Ecto neural progenitor cell (in vitro differentiated cells): ENCODE data around the gene RBMS3.

Experiments used
- DNase-seq: peaks from one replicate; pipeline ENCODE4 v3.0.0-alpha.2; 2018; ENCODE audit warnings: low spot score

Gene RBMS3

DNA sequence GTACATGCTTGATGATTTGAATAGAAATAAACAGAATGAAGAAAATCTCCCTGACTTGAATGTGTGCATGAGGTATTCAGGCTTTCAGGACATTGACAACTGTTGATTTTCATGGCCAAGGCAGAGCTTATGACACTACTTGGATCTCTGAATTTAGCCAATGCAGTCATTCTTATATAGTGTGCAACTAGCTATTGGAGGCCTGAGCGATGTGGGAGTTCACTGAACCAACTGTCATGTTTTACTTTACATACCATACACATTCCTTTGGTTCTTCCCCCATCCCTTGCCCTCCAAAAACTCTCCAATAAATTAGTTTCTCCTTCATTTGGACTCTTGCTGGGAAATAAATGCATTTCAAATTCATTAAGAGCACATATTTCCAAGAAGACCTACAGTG, 460.4 kb downstream of the RBMS3 start:
- DNase-seq = no peak

- DNase-seq = no peak
These were observed 464.5 kb downstream of the RBMS3 start for GRCh38 chr3:29745232-29745870.

- DNase-seq = no peak
These were observed 465.4 kb downstream of the RBMS3 start for GRCh38 chr3:29746163-29746760.

DNA sequence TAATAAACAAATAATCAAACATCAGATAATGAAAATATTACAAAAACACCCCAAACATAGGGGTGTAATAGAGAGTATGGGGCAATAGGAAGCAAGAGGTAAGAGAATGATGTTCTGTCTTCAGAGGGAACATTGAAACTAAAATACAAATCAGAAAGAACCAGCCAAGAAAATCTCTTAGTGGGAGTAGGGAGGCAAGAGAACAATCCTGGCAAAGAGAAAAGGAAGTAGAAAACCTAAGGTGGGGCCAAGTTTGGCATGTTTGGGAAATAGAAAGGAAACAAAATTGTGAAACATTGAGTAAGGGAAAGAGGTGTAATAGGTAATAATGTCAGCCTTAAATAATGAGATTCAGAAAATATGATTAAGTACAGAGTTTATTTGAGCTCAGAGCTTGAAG, 467.1 kb downstream of the RBMS3 start:
- DNase-seq = no peak

GRCh38 chr3:29751647-29752314, 470.9 kb downstream of the RBMS3 start:
- DNase-seq = no peak

DNA sequence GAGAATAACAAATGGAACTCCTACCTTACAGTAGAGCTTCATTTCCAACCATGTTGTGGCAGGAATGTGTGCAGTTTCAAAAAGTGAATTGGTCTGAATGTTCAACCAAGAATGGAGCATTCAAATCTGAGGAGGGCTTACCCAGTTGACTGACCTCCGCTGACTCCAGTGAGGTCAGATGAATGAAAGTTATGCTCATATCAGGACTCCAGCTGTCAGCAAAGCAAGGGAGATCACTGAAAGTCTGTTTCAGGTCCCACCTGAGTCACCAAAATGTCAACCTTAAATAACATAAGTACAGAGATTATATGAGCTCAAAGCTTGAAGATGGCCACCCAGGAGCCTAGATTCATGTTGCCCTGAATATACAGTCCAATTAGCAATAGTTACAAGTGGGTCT, 473.5 kb downstream of the RBMS3 start:
- no peak for DNase-seq

GRCh38 chr3:29755416-29755815, 474.5 kb downstream of the RBMS3 start:
- DNase-seq = no peak

- DNase-seq = no peak
These were observed 476.3 kb downstream of the RBMS3 start for GRCh38 chr3:29757054-29757777.

GRCh38 chr3:29758108-29758433, 477.2 kb downstream of the RBMS3 start:
- no peak for DNase-seq

DNA sequence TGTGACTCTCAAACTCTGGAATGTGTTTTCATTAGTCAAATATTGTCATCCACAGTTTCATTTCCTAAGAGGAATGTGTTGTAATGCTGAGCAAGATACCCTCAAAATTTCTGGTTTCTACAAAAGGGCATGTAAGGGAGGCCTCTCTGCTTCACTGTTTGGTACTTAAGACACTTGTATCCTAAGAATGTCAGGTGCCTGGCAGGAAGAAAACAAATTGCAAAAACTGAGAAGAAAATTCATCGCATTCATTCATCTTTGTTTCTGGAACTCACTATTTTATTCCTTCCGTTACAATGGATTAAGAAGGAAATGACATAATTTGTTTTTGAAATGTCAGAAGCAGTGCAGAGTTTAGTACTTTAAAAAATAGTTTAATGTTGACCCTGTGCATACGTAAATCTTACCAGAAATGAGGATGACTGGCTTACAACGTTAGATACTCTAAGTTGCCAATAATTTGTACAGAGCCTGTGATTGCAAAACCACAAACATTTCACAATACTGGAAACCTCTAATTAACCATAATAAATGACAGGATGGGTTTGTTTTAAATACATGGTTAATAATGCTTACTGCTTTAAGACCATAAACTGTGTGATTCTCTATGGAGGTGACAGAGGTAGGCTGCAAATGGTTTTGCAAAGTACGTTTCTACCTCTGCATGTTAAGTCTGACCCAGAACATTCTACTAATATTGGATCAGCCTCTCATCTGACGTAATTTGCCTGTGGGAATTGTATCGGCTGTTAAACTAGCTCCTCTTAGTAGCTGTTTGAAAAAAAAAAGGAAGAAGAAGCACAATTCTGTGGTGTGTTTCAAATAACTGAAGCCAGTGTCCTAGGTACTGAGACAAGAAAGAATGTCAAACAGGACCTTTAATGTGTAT, 477.8 kb downstream of the RBMS3 start:
- DNase-seq = no peak

DNA sequence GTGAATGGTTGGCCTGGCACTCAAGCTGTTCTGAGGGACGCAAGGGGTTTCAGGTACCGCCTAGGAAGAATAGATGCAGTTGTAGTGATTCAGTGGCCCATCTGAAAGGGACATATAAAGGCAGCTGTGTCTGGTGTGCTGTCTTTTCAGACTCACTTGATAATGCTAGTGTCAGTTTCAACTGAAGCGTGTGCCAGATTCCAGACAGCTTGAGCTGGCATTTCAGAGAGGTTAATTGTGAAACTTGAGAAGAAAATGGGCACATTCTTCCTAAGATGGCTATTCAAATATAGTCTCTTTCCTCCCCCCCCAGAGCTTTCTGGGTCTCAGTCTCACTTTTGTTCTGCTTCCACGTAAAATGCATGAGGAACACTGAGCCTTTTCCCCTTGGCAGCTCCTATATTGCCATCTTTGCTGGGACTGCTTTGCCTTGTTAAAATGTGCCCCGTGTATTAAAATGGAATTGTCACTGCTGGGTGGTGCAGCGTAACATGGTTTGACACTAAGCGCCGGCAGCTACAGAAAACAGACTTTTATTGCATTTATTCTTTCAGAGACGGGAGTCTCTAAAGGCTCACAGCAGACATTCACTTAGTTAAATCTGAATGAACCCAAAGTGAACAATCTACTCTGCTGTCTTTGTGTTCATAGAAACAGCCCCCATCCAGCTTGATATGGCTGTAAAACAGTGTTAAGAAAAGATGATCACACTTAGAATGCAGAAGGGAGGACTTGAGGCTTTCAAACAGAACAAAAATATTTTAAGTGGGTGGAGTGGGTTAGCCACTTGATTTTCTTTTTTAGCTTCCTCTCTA, 478.7 kb downstream of the RBMS3 start:
- DNase-seq = no peak

- no peak for DNase-seq
These were observed 479.4 kb downstream of the RBMS3 start for GRCh38 chr3:29760226-29760685.

- no peak for DNase-seq
These were observed 480.6 kb downstream of the RBMS3 start for GRCh38 chr3:29761517-29761916.

- DNase-seq = no peak
These were observed 482.2 kb downstream of the RBMS3 start for GRCh38 chr3:29763115-29763514.

DNA sequence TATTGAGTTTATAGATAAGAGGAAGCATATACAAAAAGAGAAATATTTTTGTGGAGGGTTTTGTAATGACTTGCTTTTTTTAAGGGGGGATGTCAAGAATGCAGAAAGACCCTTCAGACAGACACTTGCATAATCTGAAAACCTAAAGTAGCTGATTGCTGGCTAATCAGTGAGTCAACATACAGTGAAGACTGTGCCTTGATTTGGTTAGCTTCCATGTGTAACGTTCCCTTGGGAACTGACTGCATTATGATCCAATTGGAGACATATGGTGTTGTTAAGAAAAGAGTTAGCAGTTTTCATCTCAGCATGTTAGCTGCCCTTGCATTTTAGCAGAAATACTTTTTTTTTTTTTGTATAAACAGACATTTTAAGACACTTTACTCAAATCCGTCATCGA, 483.2 kb downstream of the RBMS3 start:
- no peak for DNase-seq

DNA sequence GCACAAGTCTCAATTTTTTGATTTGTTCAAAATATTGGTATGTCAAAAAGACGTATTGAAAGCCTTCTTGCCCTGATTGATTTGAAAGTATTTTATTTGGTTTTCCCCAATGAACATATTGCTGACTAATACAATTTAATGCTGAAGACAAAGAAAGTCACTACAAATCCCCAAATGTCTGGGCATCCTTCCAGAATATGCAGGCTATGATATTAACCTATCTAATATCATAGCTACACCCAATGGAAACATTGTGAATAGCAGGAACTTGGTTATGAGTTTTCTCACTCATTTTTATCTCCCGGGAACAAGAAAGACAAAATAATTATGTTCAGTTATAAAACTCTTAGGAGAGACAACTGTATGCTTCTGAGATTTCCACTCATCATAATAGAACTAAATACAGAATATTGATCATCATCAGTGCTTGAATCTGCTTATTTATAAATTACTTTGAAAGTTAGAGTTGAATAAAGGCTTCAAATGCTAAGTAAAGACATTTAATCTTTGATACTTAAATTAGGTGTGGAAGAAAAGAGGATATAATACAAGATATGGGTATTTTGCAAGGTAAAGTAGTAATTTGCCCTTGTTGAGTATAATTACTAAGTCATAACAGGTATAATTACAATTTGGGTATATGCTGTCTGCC, 483.9 kb downstream of the RBMS3 start:
- no peak for DNase-seq

DNA sequence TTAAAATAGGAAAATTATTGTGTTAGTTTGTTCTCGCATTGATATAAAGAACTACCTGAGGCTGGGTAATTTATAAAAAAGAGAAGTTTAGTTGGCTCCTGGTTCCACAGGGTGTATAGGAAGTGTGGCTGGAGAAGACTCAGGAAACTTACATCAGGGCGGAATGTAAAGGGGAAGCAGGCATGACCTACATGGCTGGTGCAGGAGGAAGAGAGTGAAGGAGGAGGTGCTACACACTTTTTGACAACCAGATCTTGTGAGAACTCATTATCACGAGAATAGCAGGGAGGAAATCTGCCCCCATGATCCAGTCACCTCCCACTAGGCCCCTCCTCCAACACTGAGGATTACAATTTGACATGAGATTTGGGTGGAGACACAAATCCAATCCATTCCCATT, 490.7 kb downstream of the RBMS3 start:
- DNase-seq = no peak

DNA sequence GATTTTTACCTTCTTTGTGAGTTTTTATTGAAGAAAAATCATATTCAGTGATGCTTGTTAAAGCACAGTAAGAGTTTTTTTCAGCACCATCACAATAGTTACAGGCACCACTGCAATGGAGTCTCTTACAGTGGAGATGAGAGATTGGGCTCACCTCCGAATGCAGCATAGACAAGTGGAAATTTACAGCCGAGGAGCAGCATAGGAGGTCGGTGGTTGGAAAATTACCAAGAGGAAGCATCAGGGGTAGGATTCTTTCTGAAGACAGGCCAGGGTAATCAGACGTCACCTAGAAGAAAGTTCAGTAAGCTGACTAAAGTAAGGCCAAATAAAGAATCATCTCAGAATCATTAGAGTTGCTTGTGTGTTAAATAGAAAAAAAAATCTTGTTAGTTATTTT, 491.6 kb downstream of the RBMS3 start:
- no peak for DNase-seq

- DNase-seq = no peak
These were observed 492.6 kb downstream of the RBMS3 start for GRCh38 chr3:29773481-29773880.

DNA sequence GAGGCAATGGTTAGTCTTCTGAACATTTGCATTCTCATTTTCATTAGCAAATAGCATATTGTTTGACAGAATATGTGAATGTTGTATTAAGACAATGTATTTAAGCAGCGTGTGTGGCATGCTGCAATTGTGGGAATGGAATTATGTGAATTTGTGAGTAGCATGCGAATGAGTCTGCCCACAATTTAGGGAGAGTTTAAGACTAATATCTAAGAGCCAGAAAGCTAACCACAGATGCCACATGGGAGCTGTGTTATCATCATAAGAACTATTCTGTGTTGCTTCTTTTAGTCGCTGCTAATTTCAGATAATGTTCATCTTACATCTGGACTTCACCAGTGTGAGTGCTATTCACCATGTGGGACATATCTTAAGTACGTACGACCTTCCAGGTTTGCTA, 494.5 kb downstream of the RBMS3 start:
- no peak for DNase-seq

GRCh38 chr3:29777869-29778268, 497.0 kb downstream of the RBMS3 start:
- no peak for DNase-seq
